Tibial artery (tissue), 4 donors: ENCODE measurements around the gene PRSS36.
A peak's percentile ranks its signal among the peaks of the same experiment; 100 is the strongest.

Experiments used
- DNase-seq, 2 donors: peaks; one replicate each; pipeline ENCODE4 v3.0.0-alpha.2; 2019
- H3K27ac ChIP-seq, 2 donors: fragments of 200-600 bp; sonication (generic) in 1 of 2; 1 replicate in 1 of 2; 2 replicates in 1 of 2; pipeline ENCODE4 v1.5.1; 2018 to 2019; ENCODE audit warnings: mild to moderate bottlenecking in 1 of 2
- H3K27me3 ChIP-seq, 2 donors: fragments of 200-600 bp; sonication (generic) in 1 of 2; one replicate each; pipeline versions ENCODE4 v1.5.1 to v1.6.0; 2016 to 2019
- H3K36me3 ChIP-seq, 3 donors: fragments of 200-600 bp; sonication (generic) in 2 of 3; one replicate each; pipeline ENCODE4 v1.5.1; 2016 to 2019; ENCODE audit warnings: mild to moderate bottlenecking in 2 of 3
- H3K4me1 ChIP-seq, 4 donors: fragments of 200-600 bp; sonication (generic) in 2 of 4; 1 replicate in 3 of 4; 2 replicates in 1 of 4; pipeline ENCODE4 v1.5.1; 2016 to 2019
- H3K4me3 ChIP-seq, 2 donors: fragments of 200-600 bp; sonication (generic) in 1 of 2; 1 replicate in 1 of 2; 2 replicates in 1 of 2; pipeline ENCODE4 v1.5.1; 2018 to 2019; ENCODE audit warnings: mild to moderate bottlenecking in 2 of 2
- H3K9me3 ChIP-seq, 3 donors: fragments of 200-600 bp; sonication (generic) in 1 of 3; one replicate each; pipeline ENCODE4 v1.5.1; 2016 to 2019
- intact Hi-C: fragments of 100-400 bp; cut with DNase I; formaldehyde crosslinking; loops from one replicate; pipeline ENCODE4 v1.15.0; 2023; ENCODE audit warnings: low total_unique reads
- TF ChIP-seq, protein P1 (sequence below), 2 experiments: fragments of 200-600 bp in 1 of 2; fragments of 450-650 bp in 1 of 2; IDR thresholded peaks; one replicate each; pipeline ENCODE4 v1.5.1; 2017 to 2019; ENCODE audit warnings: antibody characterized with exemption in 2 of 2, mild to moderate bottlenecking in 1 of 2, moderate library complexity in 1 of 2

Gene PRSS36

DNA sequence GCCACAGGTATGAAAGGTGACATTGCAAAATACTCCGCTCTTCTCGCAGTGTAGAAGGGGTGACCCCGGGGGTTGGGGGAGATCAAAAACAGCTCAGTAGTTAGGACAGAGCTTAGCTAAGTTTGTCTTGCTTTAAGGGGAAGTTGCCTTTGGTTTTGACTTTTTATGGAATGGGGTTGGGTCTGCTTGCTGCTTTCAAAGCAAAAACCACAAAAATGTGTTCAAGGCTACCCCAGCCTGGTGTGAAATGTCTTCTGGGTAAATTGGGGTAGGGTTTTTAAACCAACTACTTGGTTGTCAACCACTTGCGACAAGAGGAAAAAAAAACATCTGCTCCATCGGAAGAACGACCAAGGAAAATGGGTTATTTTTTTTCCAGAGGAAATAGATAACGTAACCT lies 36.3 kb upstream of the PRSS36 start:
- H3K36me3 ChIP-seq, result peaks cover 82 to 89% (median 89%) of the 10 kb centered on the region in 3 donors
- H3K27me3 ChIP-seq, result no peaks in the 10 kb centered on the region
- no peak for DNase-seq
- H3K27ac ChIP-seq, result no peak overlapping the region
- H3K4me3 ChIP-seq, result no peak overlapping the region
- TF ChIP-seq, protein P1, sequence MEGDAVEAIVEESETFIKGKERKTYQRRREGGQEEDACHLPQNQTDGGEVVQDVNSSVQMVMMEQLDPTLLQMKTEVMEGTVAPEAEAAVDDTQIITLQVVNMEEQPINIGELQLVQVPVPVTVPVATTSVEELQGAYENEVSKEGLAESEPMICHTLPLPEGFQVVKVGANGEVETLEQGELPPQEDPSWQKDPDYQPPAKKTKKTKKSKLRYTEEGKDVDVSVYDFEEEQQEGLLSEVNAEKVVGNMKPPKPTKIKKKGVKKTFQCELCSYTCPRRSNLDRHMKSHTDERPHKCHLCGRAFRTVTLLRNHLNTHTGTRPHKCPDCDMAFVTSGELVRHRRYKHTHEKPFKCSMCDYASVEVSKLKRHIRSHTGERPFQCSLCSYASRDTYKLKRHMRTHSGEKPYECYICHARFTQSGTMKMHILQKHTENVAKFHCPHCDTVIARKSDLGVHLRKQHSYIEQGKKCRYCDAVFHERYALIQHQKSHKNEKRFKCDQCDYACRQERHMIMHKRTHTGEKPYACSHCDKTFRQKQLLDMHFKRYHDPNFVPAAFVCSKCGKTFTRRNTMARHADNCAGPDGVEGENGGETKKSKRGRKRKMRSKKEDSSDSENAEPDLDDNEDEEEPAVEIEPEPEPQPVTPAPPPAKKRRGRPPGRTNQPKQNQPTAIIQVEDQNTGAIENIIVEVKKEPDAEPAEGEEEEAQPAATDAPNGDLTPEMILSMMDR (IDR thresholded peaks at IDR 0.05), result no peak
- no peaks in the 10 kb centered on the region for H3K9me3 ChIP-seq
- intact Hi-C loops, result loop anchor here (10.0 kb wide), 1 partner anchor 319 kb away; the partner anchor contains the start of gene RUSF1
- H3K4me1 ChIP-seq, result peaks cover 0 to 30% (median 28%) of the 10 kb centered on the region in 4 donors

DNA sequence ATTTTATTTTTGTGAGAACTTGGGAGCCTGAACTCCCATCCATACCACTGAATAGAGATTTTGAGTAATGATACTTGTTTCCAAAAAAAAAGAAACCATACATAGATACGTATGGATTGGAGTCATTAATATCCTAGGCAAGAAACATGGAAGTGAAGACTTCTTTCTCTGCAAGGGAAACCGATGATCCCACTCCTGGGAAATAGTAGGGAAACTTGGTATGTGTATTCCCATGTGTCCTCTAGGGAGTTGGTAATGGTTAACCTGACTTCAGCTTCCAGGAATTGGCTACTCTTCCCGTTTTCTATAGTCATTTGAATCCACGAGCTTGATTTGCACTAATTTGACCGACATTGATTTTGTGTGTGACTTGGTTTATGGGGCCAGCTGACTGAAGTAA lies 35.5 kb upstream of the PRSS36 start:
- TF ChIP-seq, protein P1 (IDR thresholded peaks at IDR 0.05), result no peak
- no peaks in the 10 kb centered on the region for H3K27me3 ChIP-seq
- H3K4me1 ChIP-seq, result peaks cover 0 to 31% (median 30%) of the 10 kb centered on the region in 4 donors
- intact Hi-C loops, result loop anchor here (10.0 kb wide), 1 partner anchor 319 kb away; the partner anchor contains the start of gene RUSF1
- no peak overlapping the region for H3K4me3 ChIP-seq
- no peak overlapping the region for H3K27ac ChIP-seq
- peaks cover 73 to 80% (median 80%) of the 10 kb centered on the region in 3 donors for H3K36me3 ChIP-seq
- no peaks in the 10 kb centered on the region for H3K9me3 ChIP-seq
- no peak for DNase-seq

- H3K9me3 ChIP-seq, result no peaks in the 10 kb centered on the region
- H3K27ac ChIP-seq, result no peak overlapping the region
- peaks cover 0 to 31% (median 30%) of the 10 kb centered on the region in 4 donors for H3K4me1 ChIP-seq
- H3K27me3 ChIP-seq, result no peaks in the 10 kb centered on the region
- H3K36me3 ChIP-seq, result peaks cover 69 to 76% (median 76%) of the 10 kb centered on the region in 3 donors
- H3K4me3 ChIP-seq, result no peak overlapping the region
- no peak for DNase-seq
- TF ChIP-seq, protein P1 (IDR thresholded peaks at IDR 0.05), result no peak
- intact Hi-C loops, result loop anchor here (10.0 kb wide), 1 partner anchor 320 kb away; the partner anchor contains the start of gene RUSF1
Observed at GRCh38 chr16:31184888-31185287, 35.0 kb upstream of the PRSS36 start.

- intact Hi-C loops, result loop anchor here (10.0 kb wide), 1 partner anchor 321 kb away; the partner anchor contains the start of gene RUSF1
- Histone ChIP-seq H3K27me3 (no peaks in the 10 kb centered on the region), H3K9me3 (no peaks in the 10 kb centered on the region), H3K4me3 (no peak overlapping the region), H3K27ac (no peak overlapping the region), H3K36me3 (peaks cover 57 to 64% (median 64%) of the 10 kb centered on the region in 3 donors), H3K4me1 (peaks cover 0 to 37% (median 36%) of the 10 kb centered on the region in 4 donors)
- DNase-seq, result no peak
- TF ChIP-seq, protein P1 (IDR thresholded peaks at IDR 0.05), result no peak
Observed at GRCh38 chr16:31183432-31184428, 33.9 kb upstream of the PRSS36 start.

DNA sequence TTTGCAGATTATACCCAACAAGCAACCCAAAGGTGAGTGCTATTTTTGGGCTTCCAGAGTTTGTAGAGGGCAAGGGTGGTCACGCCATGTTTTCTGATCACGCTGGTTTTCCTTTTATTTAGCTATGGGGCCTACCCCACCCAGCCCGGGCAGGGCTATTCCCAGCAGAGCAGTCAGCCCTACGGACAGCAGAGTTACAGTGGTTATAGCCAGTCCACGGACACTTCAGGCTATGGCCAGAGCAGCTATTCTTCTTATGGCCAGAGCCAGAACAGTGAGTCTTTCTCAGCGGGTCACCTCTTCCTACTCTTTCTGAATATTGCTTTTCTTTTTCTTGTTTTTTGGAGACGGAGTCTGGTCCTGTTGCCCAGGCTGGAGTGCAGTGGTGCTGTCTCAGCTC lies 32.5 kb upstream of the PRSS36 start:
- no peaks in the 10 kb centered on the region for H3K27me3 ChIP-seq
- no peaks in the 10 kb centered on the region for H3K9me3 ChIP-seq
- H3K36me3 ChIP-seq, result peaks cover 44 to 51% (median 51%) of the 10 kb centered on the region in 3 donors
- H3K27ac ChIP-seq, result peak overlapping the region in 1 of 2 donors; percentile 14
- DNase-seq, result no peak
- H3K4me1 ChIP-seq, result peaks cover 0 to 39% (median 37%) of the 10 kb centered on the region in 4 donors
- TF ChIP-seq, protein P1 (IDR thresholded peaks at IDR 0.05), result no peak
- intact Hi-C loops, result loop anchor here (10.0 kb wide), 1 partner anchor 322 kb away; the partner anchor contains the start of gene RUSF1
- H3K4me3 ChIP-seq, result peak overlapping the region; percentile 78 to 100
